Nephron progenitor cell (in vitro differentiated cells): ENCODE data around the gene HAUS7.

Experiments
- DNase-seq: peaks from one replicate; pipeline ENCODE4 v3.0.0; 2021
- H3K27ac Mint-ChIP-seq: 2 replicates; pipeline ENCODE4 v1.8.0; 2021; ENCODE audit warnings: mild to moderate bottlenecking, moderate library complexity, mixed read lengths
- H3K27me3 Mint-ChIP-seq: 2 replicates; pipeline ENCODE4 v1.8.0; 2021; ENCODE audit warnings: mild to moderate bottlenecking, low read depth, mixed read lengths; ENCODE audit not compliant: poor library complexity
- H3K36me3 Mint-ChIP-seq: 2 replicates; pipeline ENCODE4 v1.8.0; 2021; ENCODE audit warnings: low read depth, mixed read lengths
- H3K4me1 Mint-ChIP-seq: 2 replicates; pipeline ENCODE4 v1.8.0; 2021; ENCODE audit warnings: mixed read lengths
- H3K4me3 Mint-ChIP-seq: 2 replicates; pipeline ENCODE4 v1.8.0; 2021; ENCODE audit warnings: mild to moderate bottlenecking, moderate library complexity, mixed read lengths
- H3K9me3 Mint-ChIP-seq: 2 replicates; pipeline ENCODE4 v1.8.0; 2021; ENCODE audit warnings: mild to moderate bottlenecking, moderate library complexity, mixed read lengths
- CTCF ChIP-seq: fragments of 200-600 bp; sonication (generic); IDR thresholded peaks from 2 replicates; pipeline ENCODE4 v1.5.0; 2021; ENCODE audit warnings: antibody characterized with exemption

HAUS7 gene

GRCh38 chrX:153477901-153478300 is 7.5 kb upstream of the HAUS7 start:
- Mint-ChIP-seq H3K27ac (no peak overlapping the region), H3K27me3 (peaks cover 4% of the 10 kb centered on the region), H3K9me3 (peaks cover 23% of the 10 kb centered on the region), H3K36me3 (no peaks in the 10 kb centered on the region), H3K4me3 (no peak overlapping the region), H3K4me1 (peaks cover 20% of the 10 kb centered on the region)
- no peak for DNase-seq
- no peak for TF ChIP-seq CTCF

GRCh38 chrX:153477364-153477857 is 7.0 kb upstream of the HAUS7 start:
- DNase-seq = no peak
- H3K27ac Mint-ChIP-seq = no peak overlapping the region
- H3K27me3 Mint-ChIP-seq = peaks cover 4% of the 10 kb centered on the region
- no peak for TF ChIP-seq CTCF
- peaks cover 24% of the 10 kb centered on the region for H3K9me3 Mint-ChIP-seq
- H3K4me3 Mint-ChIP-seq = no peak overlapping the region
- H3K36me3 Mint-ChIP-seq = no peaks in the 10 kb centered on the region
- peaks cover 20% of the 10 kb centered on the region for H3K4me1 Mint-ChIP-seq

GRCh38 chrX:153476666-153477363 is 6.4 kb upstream of the HAUS7 start:
- peak; percentile 39 for DNase-seq
- Mint-ChIP-seq H3K36me3 (no peaks in the 10 kb centered on the region), H3K4me3 (no peak overlapping the region), H3K4me1 (peaks cover 24% of the 10 kb centered on the region), H3K27me3 (peaks cover 4% of the 10 kb centered on the region), H3K9me3 (peaks cover 26% of the 10 kb centered on the region), H3K27ac (no peak overlapping the region)
- TF ChIP-seq CTCF = no peak

GRCh38 chrX:153475751-153476281 is 5.4 kb upstream of the HAUS7 start:
- no peak for TF ChIP-seq CTCF
- Mint-ChIP-seq H3K27me3 (peaks cover 8% of the 10 kb centered on the region), H3K4me3 (no peak overlapping the region), H3K27ac (no peak overlapping the region), H3K9me3 (peaks cover 34% of the 10 kb centered on the region), H3K4me1 (peaks cover 24% of the 10 kb centered on the region), H3K36me3 (no peaks in the 10 kb centered on the region)
- DNase-seq = no peak

- Mint-ChIP-seq H3K4me1 (peaks cover 24% of the 10 kb centered on the region), H3K27ac (no peak overlapping the region), H3K9me3 (peaks cover 34% of the 10 kb centered on the region), H3K4me3 (peak overlapping the region; percentile 37), H3K36me3 (no peaks in the 10 kb centered on the region), H3K27me3 (peaks cover 8% of the 10 kb centered on the region)
- no peak for DNase-seq
- TF ChIP-seq CTCF = no peak
Measured at GRCh38 chrX:153475271-153475670, 4.9 kb upstream of the HAUS7 start.

- H3K4me1 Mint-ChIP-seq = peaks cover 25% of the 10 kb centered on the region
- TF ChIP-seq CTCF = no peak
- no peak overlapping the region for H3K27ac Mint-ChIP-seq
- H3K27me3 Mint-ChIP-seq = peaks cover 8% of the 10 kb centered on the region
- no peak overlapping the region for H3K4me3 Mint-ChIP-seq
- no peaks in the 10 kb centered on the region for H3K36me3 Mint-ChIP-seq
- peak; percentile 52 for DNase-seq
- peaks cover 37% of the 10 kb centered on the region for H3K9me3 Mint-ChIP-seq
Measured at GRCh38 chrX:153474718-153475117, 4.3 kb upstream of the HAUS7 start.
